ENCODE measurements around the gene CISD3. TPM values are rescaled to one million over a fixed set of nuclear protein-coding genes. Genes with fewer than 3 reads are reported as not detected.

Gene CISD3, protein sequence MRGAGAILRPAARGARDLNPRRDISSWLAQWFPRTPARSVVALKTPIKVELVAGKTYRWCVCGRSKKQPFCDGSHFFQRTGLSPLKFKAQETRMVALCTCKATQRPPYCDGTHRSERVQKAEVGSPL
- 10 to 100 TPM in 1 of 4 donors, 1 to 10 TPM in 2, under 1 TPM in 1; 0.26 to 22.0 (median 2.9) TPM for total RNA-seq

DNA sequence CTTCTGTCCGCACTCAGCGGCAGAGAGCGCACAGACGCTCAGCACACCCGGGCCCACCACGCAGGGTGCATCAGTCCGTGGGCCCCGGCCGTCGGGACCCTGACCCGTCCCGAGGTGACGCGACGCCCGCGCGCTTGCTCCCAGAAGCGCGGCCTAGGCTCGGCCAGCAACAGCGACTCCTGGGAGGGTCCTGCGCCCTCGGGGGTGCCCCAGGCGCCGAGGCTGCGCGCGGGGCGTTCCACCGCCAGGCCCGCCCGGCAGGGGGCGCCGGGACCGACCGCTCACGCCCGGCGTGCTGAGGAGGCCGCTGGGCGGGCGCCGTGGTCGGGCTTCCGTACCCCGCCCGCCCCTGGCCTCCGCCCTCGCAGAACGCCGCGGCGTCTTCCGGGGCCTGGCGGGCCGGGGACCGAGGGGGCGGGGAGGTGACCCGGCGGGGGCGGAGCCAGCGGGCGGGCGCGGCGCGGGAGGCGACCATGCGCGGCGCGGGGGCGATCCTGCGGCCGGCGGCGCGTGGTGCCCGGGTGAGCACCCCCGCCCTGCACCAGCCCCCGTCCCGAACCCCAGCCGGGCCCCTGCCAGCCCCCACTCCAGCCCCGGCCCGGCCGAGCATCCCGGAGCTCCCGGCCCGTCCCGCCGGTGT lies at the start of gene CISD3:
Gene CISD3, plus strand, starts transcription at position 456 of the 640 bp plus-strand sequence. Its CDS starts 18 bp downstream, at position 474.
- peak; percentile 78 to 86 for DNase-seq

DNA sequence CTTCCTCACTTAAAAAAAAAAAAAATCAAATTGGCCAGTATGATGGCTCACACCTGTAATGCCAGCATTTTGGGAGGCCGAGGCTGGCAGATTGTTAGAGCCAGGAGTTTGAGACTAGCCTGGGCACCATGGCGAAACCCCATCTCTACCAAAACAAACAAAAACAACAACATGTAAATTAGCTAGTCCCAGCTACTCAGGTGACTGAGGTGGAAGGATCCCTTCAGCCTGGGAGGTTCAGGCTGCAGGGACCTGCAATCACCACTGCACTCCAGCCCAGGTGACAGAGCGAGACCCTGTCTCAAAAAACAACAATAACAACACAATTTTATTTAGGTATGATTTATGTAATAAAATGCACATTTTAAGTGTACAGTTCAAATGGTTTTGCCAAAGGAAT lies 49.0 kb upstream of the CISD3 start:
- DNase-seq, result no peak
- no peaks in the 10 kb centered on the region for H3K36me3 ChIP-seq
- H3K27ac ChIP-seq, result no peak overlapping the region
- no peak overlapping the region for H3K4me3 ChIP-seq
- no peak for TF ChIP-seq POLR2A (IDR thresholded peaks at IDR 0.05)
- TF ChIP-seq, protein P1, sequence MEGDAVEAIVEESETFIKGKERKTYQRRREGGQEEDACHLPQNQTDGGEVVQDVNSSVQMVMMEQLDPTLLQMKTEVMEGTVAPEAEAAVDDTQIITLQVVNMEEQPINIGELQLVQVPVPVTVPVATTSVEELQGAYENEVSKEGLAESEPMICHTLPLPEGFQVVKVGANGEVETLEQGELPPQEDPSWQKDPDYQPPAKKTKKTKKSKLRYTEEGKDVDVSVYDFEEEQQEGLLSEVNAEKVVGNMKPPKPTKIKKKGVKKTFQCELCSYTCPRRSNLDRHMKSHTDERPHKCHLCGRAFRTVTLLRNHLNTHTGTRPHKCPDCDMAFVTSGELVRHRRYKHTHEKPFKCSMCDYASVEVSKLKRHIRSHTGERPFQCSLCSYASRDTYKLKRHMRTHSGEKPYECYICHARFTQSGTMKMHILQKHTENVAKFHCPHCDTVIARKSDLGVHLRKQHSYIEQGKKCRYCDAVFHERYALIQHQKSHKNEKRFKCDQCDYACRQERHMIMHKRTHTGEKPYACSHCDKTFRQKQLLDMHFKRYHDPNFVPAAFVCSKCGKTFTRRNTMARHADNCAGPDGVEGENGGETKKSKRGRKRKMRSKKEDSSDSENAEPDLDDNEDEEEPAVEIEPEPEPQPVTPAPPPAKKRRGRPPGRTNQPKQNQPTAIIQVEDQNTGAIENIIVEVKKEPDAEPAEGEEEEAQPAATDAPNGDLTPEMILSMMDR (IDR thresholded peaks at IDR 0.05), result no peak
- no peaks in the 10 kb centered on the region for H3K4me1 ChIP-seq
- intact Hi-C loops (cut with DNase I; ENCODE audit: low total_unique reads), result no loop called here
- H3K27me3 ChIP-seq, result peaks cover 0 to 2% of the 10 kb centered on the region in 2 donors
- no peaks in the 10 kb centered on the region for H3K9me3 ChIP-seq

More for the DNA sequence above, at the start of gene CISD3:
- Histone ChIP-seq H3K36me3 (no peaks in the 10 kb centered on the region), H3K9me3 (no peaks in the 10 kb centered on the region), H3K27ac (peak within 1 kb of the TSS; percentile 85 to 93), H3K4me3 (peak within 1 kb of the TSS; percentile 60 to 92), H3K27me3 (no peaks in the 10 kb centered on the region), H3K4me1 (no peaks in the 10 kb centered on the region)
- TF ChIP-seq, protein P1 (IDR thresholded peaks at IDR 0.05), result peak; percentile 57 to 98 (median 88)
- TF ChIP-seq POLR2A (IDR thresholded peaks at IDR 0.05), result peak; percentile 12 to 46
- intact Hi-C loops (cut with DNase I; ENCODE audit: low total_unique reads), result no loop called here

DNA sequence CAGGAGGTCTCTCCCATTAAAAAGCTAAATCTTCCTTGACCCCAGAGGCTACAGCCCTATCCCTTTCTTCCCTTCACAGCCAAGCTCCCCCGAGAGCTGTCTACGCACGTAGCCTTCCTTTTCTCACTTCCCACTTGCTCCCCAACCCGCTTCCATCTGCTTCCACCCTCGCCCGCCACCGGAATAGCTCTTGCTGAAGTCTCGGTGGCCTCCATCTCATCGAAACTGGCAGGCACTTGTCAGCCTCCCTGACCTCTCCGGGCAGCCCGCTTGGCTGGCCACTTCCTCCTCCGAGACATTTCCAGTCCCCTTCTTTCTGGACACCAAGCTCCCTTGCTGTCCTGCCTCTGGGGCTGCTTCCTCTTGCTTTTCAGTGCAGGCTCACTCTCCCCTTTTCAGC lies 44.6 kb upstream of the CISD3 start:
- intact Hi-C loops (cut with DNase I; ENCODE audit: low total_unique reads), result no loop called here
- TF ChIP-seq, protein P1 (IDR thresholded peaks at IDR 0.05), result no peak
- no peak for TF ChIP-seq POLR2A (IDR thresholded peaks at IDR 0.05)
- Histone ChIP-seq H3K4me1 (no peaks in the 10 kb centered on the region), H3K4me3 (no peak overlapping the region), H3K9me3 (no peaks in the 10 kb centered on the region), H3K36me3 (no peaks in the 10 kb centered on the region), H3K27me3 (no peaks in the 10 kb centered on the region), H3K27ac (no peak overlapping the region)
- no peak for DNase-seq

DNA sequence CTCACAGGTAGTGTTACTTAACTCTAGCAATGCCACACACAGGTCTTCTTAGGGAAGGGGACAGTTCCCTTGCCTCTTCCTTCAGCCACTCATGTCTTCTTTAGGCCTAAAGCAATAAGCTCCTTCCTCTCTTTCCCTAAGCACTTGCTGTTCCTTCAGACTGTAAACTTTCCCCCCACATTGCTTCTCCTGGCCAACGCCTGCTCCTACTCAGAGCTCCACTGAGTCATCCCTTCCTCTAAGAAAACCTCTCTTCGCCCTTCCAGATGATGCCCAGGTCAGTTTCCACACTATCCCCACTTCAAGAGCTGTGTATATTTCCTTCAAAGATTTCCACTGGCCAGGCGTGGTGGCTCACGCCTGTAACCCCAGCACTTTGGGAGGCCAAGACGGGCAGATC lies 42.9 kb upstream of the CISD3 start:
- intact Hi-C loops (cut with DNase I; ENCODE audit: low total_unique reads), result no loop called here
- no peak for TF ChIP-seq POLR2A (IDR thresholded peaks at IDR 0.05)
- TF ChIP-seq, protein P1 (IDR thresholded peaks at IDR 0.05), result no peak
- no peak overlapping the region for H3K4me3 ChIP-seq
- H3K4me1 ChIP-seq, result no peaks in the 10 kb centered on the region
- no peak for DNase-seq
- H3K36me3 ChIP-seq, result no peaks in the 10 kb centered on the region
- no peaks in the 10 kb centered on the region for H3K27me3 ChIP-seq
- H3K9me3 ChIP-seq, result no peaks in the 10 kb centered on the region
- H3K27ac ChIP-seq, result no peak overlapping the region

DNA sequence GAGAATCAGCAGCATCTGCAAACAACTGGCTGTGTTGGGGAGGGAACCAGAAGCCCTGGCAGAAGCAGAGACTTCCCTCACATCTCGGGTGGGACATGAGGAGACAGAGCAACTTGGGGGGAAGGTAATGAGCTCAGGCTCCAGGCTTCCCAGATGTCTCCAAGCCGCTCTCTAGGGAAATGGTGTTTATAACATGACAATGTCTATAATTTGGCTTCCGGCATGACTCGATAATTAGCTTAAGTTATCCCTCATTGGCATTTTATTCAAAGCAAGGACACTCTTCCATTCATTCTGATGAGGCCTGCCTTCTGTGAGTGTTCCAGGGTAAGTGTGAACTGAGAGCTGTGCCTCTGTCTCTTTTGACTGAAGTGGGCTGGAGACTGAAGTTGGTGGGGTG lies 39.8 kb upstream of the CISD3 start:
- no peak for DNase-seq
- Histone ChIP-seq H3K4me1 (peaks cover 0 to 3% of the 10 kb centered on the region in 2 donors), H3K27ac (no peak overlapping the region), H3K4me3 (no peak overlapping the region), H3K9me3 (no peaks in the 10 kb centered on the region), H3K27me3 (no peaks in the 10 kb centered on the region), H3K36me3 (no peaks in the 10 kb centered on the region)
- no peak for TF ChIP-seq POLR2A (IDR thresholded peaks at IDR 0.05)
- TF ChIP-seq, protein P1 (IDR thresholded peaks at IDR 0.05), result no peak
- intact Hi-C loops (cut with DNase I; ENCODE audit: low total_unique reads), result no loop called here
